SU-DHL-6 (cell line): ENCODE data around the gene P2RY6.

Source experiments
- H2AFZ ChIP-seq: fragments of 200-600 bp; sonication (generic); 2 replicates; pipeline ENCODE4 v1.6.1; 2014; ENCODE audit warnings: low read depth, mild to moderate bottlenecking, moderate library complexity, mixed read lengths, antibody characterized with exemption, low read length; ENCODE audit not compliant: severe bottlenecking
- H3F3A ChIP-seq: fragments of 200-600 bp; shearing (Covaris generic); 2 replicates; pipeline ENCODE4 v1.6.0; 2016; ENCODE audit warnings: antibody characterized with exemption, mild to moderate bottlenecking; ENCODE audit not compliant: insufficient read depth
- H3K27ac ChIP-seq: fragments of 200-600 bp; sonication (generic); 2 replicates; pipeline ENCODE4 v1.5.1; 2016; ENCODE audit warnings: low read depth, mild to moderate bottlenecking, low read length, moderate library complexity, mixed read lengths
- H3K27me3 ChIP-seq: fragments of 200-600 bp; sonication (generic), shearing (Covaris generic); 2 replicates; pipeline ENCODE4 v1.6.0; 2014; ENCODE audit warnings: mild to moderate bottlenecking, low read length
- H3K36me3 ChIP-seq: fragments of 200-600 bp; sonication (generic); 2 replicates; pipeline ENCODE4 v1.6.1; 2014; ENCODE audit warnings: mild to moderate bottlenecking, low read length, mixed read lengths
- H3K4me2 ChIP-seq: fragments of 300-600, 200-600 bp; shearing (Covaris generic), sonication (generic); 2 replicates; pipeline ENCODE4 v1.6.0; 2014; ENCODE audit warnings: low read length, low read depth, mild to moderate bottlenecking; ENCODE audit not compliant: poor library complexity, severe bottlenecking
- H3K4me3 ChIP-seq: fragments of 200-600 bp; sonication (generic); 2 replicates; pipeline ENCODE4 v1.5.1; 2014; ENCODE audit warnings: antibody characterized with exemption, low read length, mild to moderate bottlenecking, mixed read lengths; ENCODE audit not compliant: insufficient read depth, poor library complexity, severe bottlenecking
- H3K79me2 ChIP-seq: fragments of 200-600 bp; sonication (generic); 2 replicates; pipeline ENCODE4 v1.6.1; 2014; ENCODE audit warnings: mild to moderate bottlenecking, low read length, moderate library complexity; ENCODE audit not compliant: insufficient read depth
- H3K9ac ChIP-seq: fragments of 200-600 bp; sonication (generic); 2 replicates; pipeline ENCODE4 v1.7.0; 2014; ENCODE audit warnings: mild to moderate bottlenecking, low read length
- H3K9me2 ChIP-seq: fragments of 200-600 bp; sonication (generic); replicated peaks from 2 replicates; pipeline ENCODE4 v1.6.1; 2014; ENCODE audit warnings: low read length; ENCODE audit not compliant: insufficient read depth
- H3K9me3 ChIP-seq: fragments of 200-600 bp; sonication (generic); 2 replicates; pipeline ENCODE4 v1.6.1; 2014; ENCODE audit warnings: low read length, mixed read lengths; ENCODE audit not compliant: insufficient read depth
- H4K20me1 ChIP-seq: fragments of 200-600 bp; sonication (generic); 2 replicates; pipeline ENCODE4 v1.6.1; 2014; ENCODE audit warnings: low read depth, mild to moderate bottlenecking, antibody characterized with exemption, low read length, moderate library complexity, mixed read lengths
- CTCF ChIP-seq: fragments of 200-600 bp; sonication (generic); IDR thresholded peaks from one replicate; pipeline ENCODE4 v1.5.1; 2017; ENCODE audit warnings: antibody characterized with exemption, mild to moderate bottlenecking, low read length, moderate library complexity; ENCODE audit not compliant: insufficient read depth, poor library complexity, severe bottlenecking
- EZH2phosphoT487 ChIP-seq: fragments of 200-600 bp; sonication (generic), shearing (Covaris generic); conservative IDR thresholded peaks from 2 replicates; pipeline ENCODE4 v1.6.1; 2018; ENCODE audit warnings: mild to moderate bottlenecking, antibody characterized with exemption, low read length, moderate library complexity, mixed read lengths

Gene P2RY6

DNA sequence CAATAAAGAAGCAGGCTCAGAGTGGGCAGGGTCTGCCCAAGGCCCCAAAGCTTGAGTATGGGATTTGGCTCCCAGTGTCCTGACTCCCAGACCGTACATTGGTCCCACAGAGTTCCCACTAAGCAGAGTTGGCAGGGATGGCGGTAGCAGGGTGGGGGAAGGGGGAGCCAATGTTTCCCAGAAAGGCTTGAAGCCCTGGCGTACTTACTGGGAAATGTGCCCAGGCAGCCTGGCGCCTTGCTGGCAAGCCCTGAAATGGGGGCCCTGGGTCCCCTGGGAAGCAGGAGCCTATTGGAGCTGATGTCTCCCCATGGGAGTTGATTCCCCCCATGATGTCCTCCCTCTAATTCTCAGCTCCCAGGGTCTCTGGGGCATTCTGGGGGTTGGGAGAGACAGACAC, 45.2 kb downstream of the P2RY6 start:
- Histone ChIP-seq H3K9me2 (no peaks in the 10 kb centered on the region), H3K9ac (no peak overlapping the region), H3K9me3 (no peaks in the 10 kb centered on the region), H4K20me1 (no peaks in the 10 kb centered on the region), H3K27ac (no peak overlapping the region), H3K79me2 (no peaks in the 10 kb centered on the region), H3F3A (no peaks in the 10 kb centered on the region), H2AFZ (no peak overlapping the region), H3K4me3 (no peak overlapping the region), H3K36me3 (no peaks in the 10 kb centered on the region), H3K4me2 (no peak overlapping the region), H3K27me3 (no peaks in the 10 kb centered on the region)
- TF ChIP-seq CTCF (no peak), EZH2phosphoT487 (no peak)

- Histone ChIP-seq H3K9me3 (no peaks in the 10 kb centered on the region), H3K79me2 (no peaks in the 10 kb centered on the region), H3K9me2 (no peaks in the 10 kb centered on the region), H3K36me3 (no peaks in the 10 kb centered on the region), H3K27ac (no peak overlapping the region), H3F3A (no peaks in the 10 kb centered on the region), H2AFZ (no peak overlapping the region), H4K20me1 (no peaks in the 10 kb centered on the region), H3K4me2 (no peak overlapping the region), H3K4me3 (no peak overlapping the region), H3K27me3 (no peaks in the 10 kb centered on the region), H3K9ac (no peak overlapping the region)
- TF ChIP-seq CTCF (no peak), EZH2phosphoT487 (no peak)
Measured at GRCh38 chr11:73317803-73318202, 45.7 kb downstream of the P2RY6 start.

DNA sequence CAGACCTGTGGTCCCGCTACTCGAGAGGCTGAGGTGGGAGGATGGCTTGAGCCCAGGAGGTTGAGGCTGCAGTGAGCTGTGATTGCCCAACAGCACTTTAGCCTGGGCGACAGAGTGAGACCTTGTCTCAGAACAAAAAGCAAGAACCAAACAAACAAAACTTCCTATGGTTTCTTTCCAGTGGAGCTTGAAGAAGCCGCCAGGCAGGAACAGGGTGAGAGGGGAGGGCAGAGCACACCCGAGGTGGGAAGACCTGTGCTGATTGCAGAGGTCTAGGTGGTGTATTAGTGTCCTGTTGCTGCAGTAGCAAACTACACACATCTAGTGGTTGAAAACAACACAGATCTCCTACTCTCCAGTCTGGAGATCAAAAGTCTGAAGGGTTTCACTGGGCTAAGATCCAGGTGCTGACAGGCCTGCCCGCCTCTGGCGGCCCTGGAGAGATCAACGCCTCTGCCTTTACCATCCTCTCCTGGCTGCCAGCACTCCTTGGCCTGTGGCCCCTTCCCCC, 46.4 kb downstream of the P2RY6 start:
- Histone ChIP-seq H2AFZ (no peak overlapping the region), H3K9me3 (no peaks in the 10 kb centered on the region), H3K9me2 (no peaks in the 10 kb centered on the region), H3K79me2 (no peaks in the 10 kb centered on the region), H3K9ac (no peak overlapping the region), H3K4me2 (no peak overlapping the region), H3F3A (no peaks in the 10 kb centered on the region), H3K27me3 (no peaks in the 10 kb centered on the region), H3K4me3 (no peak overlapping the region), H3K27ac (no peak overlapping the region), H3K36me3 (no peaks in the 10 kb centered on the region), H4K20me1 (no peaks in the 10 kb centered on the region)
- TF ChIP-seq EZH2phosphoT487 (no peak), CTCF (no peak)
